Caco-2 (cell line): ENCODE data around the gene KRT9. TPM values are rescaled to one million over a fixed set of nuclear protein-coding genes. Genes with fewer than 3 reads are reported as not detected.
A peak's percentile ranks its signal among the peaks of the same experiment; 100 is the strongest.

Source experiments
- BruUV-seq: library from RNA; stranded (reverse); fragments of 400-500 nt; replicated peaks from 2 replicates; lab custom pipeline; 2021; lab: Mats Ljungman, UMichigan
- CTCF ChIA-PET: fragments of 300-600 bp; sonication (Branson Sonifier 250); formaldehyde crosslinking; loops from one replicate; lab custom pipeline; 2022; ENCODE audit warnings: antibody characterized with exemption; lab: Charles Lee
- POLR2A ChIA-PET: fragments of 300-600 bp; sonication (Branson Sonifier 250); formaldehyde crosslinking; loops from one replicate; lab custom pipeline; 2022; ENCODE audit warnings: antibody characterized with exemption; lab: Charles Lee
- DNase-seq, 2 experiments: peaks; one replicate each; pipeline versions ENCODE4 v3.0.0 to v3.0.0-alpha.2; 2020 to 2022
- H3K27me3 ChIP-seq: replicated peaks from 2 replicates; pipeline ENCODE4 v1.6.0; 2011; ENCODE audit warnings: low read length; ENCODE audit not compliant: control insufficient read depth, insufficient read depth
- H3K36me3 ChIP-seq: 2 replicates; pipeline ENCODE4 v1.5.1; 2011; ENCODE audit warnings: low read length; ENCODE audit not compliant: control insufficient read depth, insufficient read depth
- H3K4me1 ChIP-seq: fragments of 250-450 bp; sonication (Bioruptor Pico); 2 replicates; pipeline ENCODE4 v1.5.1; 2020; ENCODE audit warnings: mild to moderate bottlenecking
- H3K4me3 ChIP-seq: 2 replicates; pipeline ENCODE4 v1.5.1; 2011; ENCODE audit warnings: low read depth, mild to moderate bottlenecking, control low read depth, low read length
- H3K9me3 ChIP-seq: fragments of 250-450 bp; sonication (Bioruptor Pico); 2 replicates; pipeline ENCODE4 v1.5.1; 2020; ENCODE audit warnings: mild to moderate bottlenecking, moderate library complexity
- H3K27ac Mint-ChIP-seq: one replicate; pipeline ENCODE4 v1.8.0; 2022; ENCODE audit warnings: mixed read lengths; ENCODE audit not compliant: unreplicated experiment
- H3K27me3 Mint-ChIP-seq: one replicate; pipeline ENCODE4 v1.8.0; 2022; ENCODE audit warnings: mixed read lengths; ENCODE audit not compliant: insufficient read depth, unreplicated experiment
- H3K36me3 Mint-ChIP-seq: one replicate; pipeline ENCODE4 v1.8.0; 2022; ENCODE audit warnings: mild to moderate bottlenecking, mixed read lengths; ENCODE audit not compliant: insufficient read depth, unreplicated experiment
- H3K4me1 Mint-ChIP-seq: one replicate; pipeline ENCODE4 v1.8.0; 2022; ENCODE audit warnings: low read depth, mixed read lengths; ENCODE audit not compliant: unreplicated experiment
- H3K4me3 Mint-ChIP-seq: one replicate; pipeline ENCODE4 v1.8.0; 2022; ENCODE audit warnings: mild to moderate bottlenecking, moderate library complexity, mixed read lengths; ENCODE audit not compliant: unreplicated experiment
- H3K9me3 Mint-ChIP-seq: one replicate; pipeline ENCODE4 v1.8.0; 2022; ENCODE audit warnings: mixed read lengths; ENCODE audit not compliant: unreplicated experiment
- intact Hi-C: fragments of 100-400 bp; cut with micrococcal nuclease; formaldehyde crosslinking; loops from one replicate; pipeline ENCODE4 v1.10.0; 2022; ENCODE audit not compliant: unreplicated experiment
- total RNA-seq: library from RNA; stranded (reverse); gene quantifications from 2 replicates; pipeline ENCODE4 v1.2.3, GENCODE V29; 2022
- TF ChIP-seq, protein P1 (sequence below), 2 experiments: fragments of 200-600 bp in 1 of 2; IDR thresholded peaks; 1 replicate in 1 of 2; 2 replicates in 1 of 2; pipeline versions ENCODE4 v1.5.1 to v1.8.0; 2011 to 2022; ENCODE audit warnings: antibody characterized with exemption in 1 of 2, control low read depth in 1 of 2, inconsistent platforms in 1 of 2, low read depth in 1 of 2, low read length in 1 of 2, mild to moderate bottlenecking in 1 of 2, moderate library complexity in 1 of 2; ENCODE audit not compliant: insufficient read depth in 1 of 2, severe bottlenecking in 1 of 2, unreplicated experiment in 1 of 2

The KRT9 gene
- total RNA-seq, 1 experiment from 2014 or later = not detected

DNA sequence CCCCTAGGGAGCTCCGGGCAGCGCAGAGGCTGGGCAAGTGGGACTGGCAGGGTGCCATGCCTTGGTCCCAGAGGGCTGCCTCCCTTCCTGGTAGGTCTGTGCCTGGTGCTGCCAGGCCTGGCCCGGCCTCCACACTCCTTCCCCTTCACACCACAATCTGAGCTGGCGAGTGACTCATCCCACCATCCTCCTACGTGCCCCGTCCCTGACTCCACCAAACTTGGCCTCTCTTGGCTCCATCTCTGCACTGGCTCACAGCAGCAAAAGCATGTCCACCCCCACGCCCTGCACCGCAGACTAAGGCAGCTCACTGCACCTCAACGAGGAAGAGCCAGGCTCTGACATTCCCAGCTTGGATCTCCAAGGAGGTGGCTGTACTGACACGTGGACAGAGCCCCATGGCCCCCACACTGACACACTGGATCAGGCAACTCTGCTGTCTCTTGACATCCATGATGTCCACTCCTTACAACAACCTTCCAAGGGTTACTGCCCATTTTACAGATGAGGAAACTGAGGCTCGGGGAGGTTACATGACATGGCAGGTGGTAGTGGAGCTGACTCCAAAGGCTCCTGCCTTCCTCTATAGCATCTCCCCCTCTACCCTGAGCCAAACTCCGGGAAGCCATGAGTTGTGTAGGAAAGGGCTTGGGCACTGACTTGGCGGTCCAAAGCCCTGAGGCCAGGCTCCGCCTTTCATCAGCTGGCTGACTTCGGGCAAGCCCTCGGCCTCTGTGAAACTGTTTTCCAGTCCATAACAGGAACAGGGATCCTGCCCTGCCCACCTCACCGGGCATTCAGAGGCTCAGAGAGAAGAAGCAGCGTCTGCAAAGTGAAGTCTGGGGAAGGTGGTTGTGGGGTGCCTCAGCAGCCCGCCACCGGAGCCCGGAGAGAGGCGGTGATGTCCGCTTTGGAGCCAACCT lies 23.7 kb downstream of the KRT9 start:
- ChIA-PET CTCF (interaction anchor here (0.7 to 4.6 kb wide), 33 partner anchors 8 to 745 kb away, joined by 3 to 66 read pairs (median 4); partner anchors contain the start of gene KRT19), POLR2A (interaction anchor here (1.9 to 2.0 kb wide), 2 partner anchors 19 to 20 kb away, joined by 9 to 24 read pairs; partner anchors contain the start of gene KRT19)
- BruUV-seq = no TSS peak
- H3K9me3 Mint-ChIP-seq = peaks cover 19% of the 10 kb centered on the region
- no peaks in the 10 kb centered on the region for H3K27me3 Mint-ChIP-seq
- intact Hi-C loops = no loop called here
- no peak overlapping the region for H3K4me3 ChIP-seq
- H3K4me1 ChIP-seq = peaks cover 46% of the 10 kb centered on the region
- TF ChIP-seq, protein P1, sequence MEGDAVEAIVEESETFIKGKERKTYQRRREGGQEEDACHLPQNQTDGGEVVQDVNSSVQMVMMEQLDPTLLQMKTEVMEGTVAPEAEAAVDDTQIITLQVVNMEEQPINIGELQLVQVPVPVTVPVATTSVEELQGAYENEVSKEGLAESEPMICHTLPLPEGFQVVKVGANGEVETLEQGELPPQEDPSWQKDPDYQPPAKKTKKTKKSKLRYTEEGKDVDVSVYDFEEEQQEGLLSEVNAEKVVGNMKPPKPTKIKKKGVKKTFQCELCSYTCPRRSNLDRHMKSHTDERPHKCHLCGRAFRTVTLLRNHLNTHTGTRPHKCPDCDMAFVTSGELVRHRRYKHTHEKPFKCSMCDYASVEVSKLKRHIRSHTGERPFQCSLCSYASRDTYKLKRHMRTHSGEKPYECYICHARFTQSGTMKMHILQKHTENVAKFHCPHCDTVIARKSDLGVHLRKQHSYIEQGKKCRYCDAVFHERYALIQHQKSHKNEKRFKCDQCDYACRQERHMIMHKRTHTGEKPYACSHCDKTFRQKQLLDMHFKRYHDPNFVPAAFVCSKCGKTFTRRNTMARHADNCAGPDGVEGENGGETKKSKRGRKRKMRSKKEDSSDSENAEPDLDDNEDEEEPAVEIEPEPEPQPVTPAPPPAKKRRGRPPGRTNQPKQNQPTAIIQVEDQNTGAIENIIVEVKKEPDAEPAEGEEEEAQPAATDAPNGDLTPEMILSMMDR (IDR thresholded peaks at IDR 0.05; ENCODE audit: insufficient read depth in 1 of 2, low read depth in 1 of 2, low read length in 1 of 2, severe bottlenecking in 1 of 2, unreplicated experiment in 1 of 2) = no peak
- no peaks in the 10 kb centered on the region for H3K36me3 ChIP-seq
- H3K27ac Mint-ChIP-seq = peak overlapping the region; percentile 77
- peaks cover 41% of the 10 kb centered on the region for H3K4me1 Mint-ChIP-seq
- no peaks in the 10 kb centered on the region for H3K9me3 ChIP-seq
- no peaks in the 10 kb centered on the region for H3K27me3 ChIP-seq
- peaks cover 9% of the 10 kb centered on the region for H3K36me3 Mint-ChIP-seq
- no peak overlapping the region for H3K4me3 Mint-ChIP-seq
- no peak for DNase-seq

DNA sequence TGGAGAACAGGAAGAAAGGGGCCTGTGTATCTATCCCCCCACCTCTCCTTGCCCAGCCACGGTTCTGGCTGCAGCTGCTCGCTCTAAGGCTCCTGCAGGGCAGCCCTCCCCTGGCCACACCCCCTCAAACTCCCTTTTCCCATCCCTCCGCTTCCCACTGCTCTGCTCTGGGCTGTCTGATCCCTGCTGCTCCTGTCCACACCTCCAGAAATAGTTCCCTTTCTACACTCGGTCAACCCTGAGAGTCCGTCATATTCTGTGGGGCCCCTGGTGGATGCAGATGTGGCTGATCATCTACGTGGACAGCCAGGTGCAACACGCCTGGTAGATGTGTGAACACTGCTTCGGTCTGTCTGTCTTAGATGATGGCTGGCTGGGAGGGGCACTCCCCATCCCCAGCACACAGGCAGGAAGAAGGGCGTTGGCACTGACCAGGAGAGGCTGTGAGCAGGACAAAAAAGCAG lies 24.4 kb downstream of the KRT9 start:
- Histone ChIP-seq H3K36me3 (no peaks in the 10 kb centered on the region), H3K27me3 (no peaks in the 10 kb centered on the region), H3K4me3 (no peak overlapping the region), H3K4me1 (peaks cover 54% of the 10 kb centered on the region), H3K9me3 (no peaks in the 10 kb centered on the region)
- no TSS peak for BruUV-seq
- Mint-ChIP-seq H3K27ac (peak overlapping the region; percentile 77), H3K36me3 (peaks cover 9% of the 10 kb centered on the region), H3K9me3 (peaks cover 19% of the 10 kb centered on the region), H3K4me1 (peaks cover 47% of the 10 kb centered on the region), H3K27me3 (no peaks in the 10 kb centered on the region), H3K4me3 (no peak overlapping the region)
- intact Hi-C loops = no loop called here
- POLR2A ChIA-PET = no interaction called here
- CTCF ChIA-PET = interaction anchor here (0.5 to 4.6 kb wide), 4 partner anchors 25 to 115 kb away, joined by 3 to 66 read pairs (median 35); no protein-coding TSS in a partner anchor
- TF ChIP-seq, protein P1 (IDR thresholded peaks at IDR 0.05; ENCODE audit: insufficient read depth in 1 of 2, low read depth in 1 of 2, low read length in 1 of 2, severe bottlenecking in 1 of 2, unreplicated experiment in 1 of 2) = no peak
- no peak for DNase-seq

DNA sequence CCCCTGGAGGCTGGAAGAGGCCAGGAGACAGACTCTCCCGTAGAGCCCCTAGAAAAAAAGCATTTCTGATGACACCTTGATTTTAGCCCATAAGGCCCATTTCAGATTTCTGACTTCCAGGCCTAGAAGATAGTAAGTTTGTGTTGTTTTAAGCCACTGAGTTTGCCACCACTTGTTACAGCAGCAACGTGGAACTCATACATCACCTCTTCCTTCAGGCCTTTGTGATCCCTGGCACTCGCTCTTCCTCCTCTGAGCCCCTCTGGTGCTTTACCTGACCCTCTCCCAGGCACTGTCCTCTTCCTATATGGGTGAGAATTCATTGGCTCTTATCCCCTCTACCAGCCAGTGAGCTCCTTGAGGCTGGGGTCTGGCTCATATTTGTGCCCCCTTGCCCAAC lies 25.0 kb downstream of the KRT9 start:
- no peaks in the 10 kb centered on the region for H3K27me3 ChIP-seq
- Mint-ChIP-seq H3K4me3 (no peak overlapping the region), H3K9me3 (peaks cover 19% of the 10 kb centered on the region), H3K36me3 (peaks cover 9% of the 10 kb centered on the region), H3K27me3 (no peaks in the 10 kb centered on the region), H3K27ac (no peak overlapping the region), H3K4me1 (peaks cover 52% of the 10 kb centered on the region)
- H3K36me3 ChIP-seq = no peaks in the 10 kb centered on the region
- intact Hi-C loops = no loop called here
- no peak for DNase-seq
- ChIA-PET CTCF (interaction anchor here (0.5 to 1.1 kb wide), 2 partner anchors 25 to 101 kb away, joined by 3 to 10 read pairs; no protein-coding TSS in a partner anchor), POLR2A (no interaction called here)
- no peaks in the 10 kb centered on the region for H3K9me3 ChIP-seq
- TF ChIP-seq, protein P1 (IDR thresholded peaks at IDR 0.05; ENCODE audit: insufficient read depth in 1 of 2, low read depth in 1 of 2, low read length in 1 of 2, severe bottlenecking in 1 of 2, unreplicated experiment in 1 of 2) = no peak
- no peak overlapping the region for H3K4me3 ChIP-seq
- BruUV-seq = no TSS peak
- H3K4me1 ChIP-seq = peaks cover 59% of the 10 kb centered on the region
